Trophoblast cell (in vitro differentiated cells and primary cell): ENCODE data around the gene ART1.

Experiments
- DNase-seq, 2 donors: peaks; one replicate each; pipeline ENCODE4 v3.0.0-alpha.2; 2016
- H2AFZ ChIP-seq: 2 replicates; pipeline ENCODE4 v1.6.1; 2013; ENCODE audit warnings: low read length, moderate library complexity, mild to moderate bottlenecking; ENCODE audit not compliant: insufficient read depth, poor library complexity
- H2AK5ac ChIP-seq: 2 replicates; pipeline ENCODE4 v1.6.1; 2013; ENCODE audit warnings: mild to moderate bottlenecking, low read length
- H2BK120ac ChIP-seq: 2 replicates; pipeline ENCODE4 v1.6.1; 2013; ENCODE audit warnings: low read length, mild to moderate bottlenecking, moderate library complexity; ENCODE audit not compliant: insufficient read depth, poor library complexity
- H2BK12ac ChIP-seq: 2 replicates; pipeline ENCODE4 v1.6.1; 2013; ENCODE audit warnings: mild to moderate bottlenecking, low read length, moderate library complexity
- H2BK5ac ChIP-seq: 2 replicates; pipeline ENCODE4 v1.6.1; 2013; ENCODE audit warnings: low read length, low read depth, moderate library complexity, mild to moderate bottlenecking; ENCODE audit not compliant: poor library complexity
- H3K14ac ChIP-seq: 2 replicates; pipeline ENCODE4 v1.6.1; 2013; ENCODE audit warnings: mild to moderate bottlenecking, low read length
- H3K18ac ChIP-seq: 2 replicates; pipeline ENCODE4 v1.6.1; 2013; ENCODE audit warnings: mild to moderate bottlenecking, low read length
- H3K23ac ChIP-seq: 2 replicates; pipeline ENCODE4 v1.6.1; 2013; ENCODE audit warnings: low read length
- H3K27ac ChIP-seq: 2 replicates; pipeline ENCODE4 v1.5.1; 2013; ENCODE audit warnings: low read depth, mild to moderate bottlenecking, inconsistent platforms, low read length, moderate library complexity
- H3K27me3 ChIP-seq: 2 replicates; pipeline ENCODE4 v1.6.1; 2013; ENCODE audit warnings: inconsistent platforms, mild to moderate bottlenecking, low read length, moderate library complexity; ENCODE audit not compliant: insufficient read depth
- H3K36me3 ChIP-seq, 2 experiments: 1 replicate in 1 of 2; 2 replicates in 1 of 2; pipeline ENCODE4 v1.6.1; 2013; ENCODE audit warnings: low read length in 2 of 2, mild to moderate bottlenecking in 2 of 2, moderate library complexity in 1 of 2; ENCODE audit not compliant: insufficient read depth in 2 of 2, control insufficient read depth in 1 of 2
- H3K4ac ChIP-seq: 2 replicates; pipeline ENCODE4 v1.6.1; 2013; ENCODE audit warnings: low read depth, mild to moderate bottlenecking, low read length, moderate library complexity
- H3K4me1 ChIP-seq, 2 experiments: 1 replicate in 1 of 2; 2 replicates in 1 of 2; pipeline ENCODE4 v1.6.1; 2013; ENCODE audit warnings: low read length in 2 of 2, mild to moderate bottlenecking in 2 of 2, moderate library complexity in 1 of 2; ENCODE audit not compliant: insufficient read depth in 2 of 2, control insufficient read depth in 1 of 2
- H3K4me2 ChIP-seq: 2 replicates; pipeline ENCODE4 v1.6.1; 2013; ENCODE audit warnings: inconsistent platforms, mild to moderate bottlenecking, low read length, moderate library complexity
- H3K4me3 ChIP-seq: 2 replicates; pipeline ENCODE4 v1.5.1; 2013; ENCODE audit warnings: mild to moderate bottlenecking, low read depth, low read length, inconsistent platforms
- H3K79me1 ChIP-seq: one replicate; pipeline ENCODE4 v1.6.1; 2013; ENCODE audit warnings: low read length
- H3K79me2 ChIP-seq: 2 replicates; pipeline ENCODE4 v1.6.1; 2013; ENCODE audit warnings: low read length, mild to moderate bottlenecking; ENCODE audit not compliant: control insufficient read depth, insufficient read depth, poor library complexity
- H3K9ac ChIP-seq: 2 replicates; pipeline ENCODE4 v1.6.1; 2013; ENCODE audit warnings: mild to moderate bottlenecking, low read length
- H3K9me3 ChIP-seq: 2 replicates; pipeline ENCODE4 v1.6.1; 2013; ENCODE audit warnings: low read depth, mild to moderate bottlenecking, control low read depth, inconsistent platforms, low read length; ENCODE audit not compliant: insufficient read depth
- H4K12ac ChIP-seq: 2 replicates; pipeline ENCODE4 v1.6.1; 2013; ENCODE audit warnings: low read depth, mild to moderate bottlenecking, low read length, moderate library complexity
- H4K8ac ChIP-seq: 2 replicates; pipeline ENCODE4 v1.6.1; 2013; ENCODE audit warnings: low read depth, mild to moderate bottlenecking, low read length, moderate library complexity
- H4K91ac ChIP-seq: one replicate; pipeline ENCODE4 v1.6.1; 2013; ENCODE audit warnings: low read depth, mild to moderate bottlenecking, low read length, moderate library complexity
- WGBS: extraction: QIAGEN DNeasy Blood & Tissue Kit; methylation state at CpG from one replicate; pipeline ENCODE4 v1.1.7; 2013; ENCODE audit warnings: missing lambda C conversion rate; ENCODE audit not compliant: insufficient read length, insufficient coverage; ENCODE audit errors: extremely low coverage; 5-methylcytosine and 5-hydroxymethylcytosine counted together

ART1 gene

GRCh38 chr11:3616721-3617460 is 28.0 kb upstream of the ART1 start:
- H4K91ac ChIP-seq, result peak overlapping the region; percentile 79
- no peak overlapping the region for H4K12ac ChIP-seq
- H3K4ac ChIP-seq, result no peak overlapping the region
- H2BK12ac ChIP-seq, result peak overlapping the region; percentile 51
- no peak overlapping the region for H3K23ac ChIP-seq
- H2AK5ac ChIP-seq, result peak overlapping the region; percentile 44
- H2BK120ac ChIP-seq, result peak overlapping the region; percentile 44
- no peak overlapping the region for H3K4me3 ChIP-seq
- no peak for DNase-seq
- peak overlapping the region; percentile 19 for H3K14ac ChIP-seq
- peaks cover 20 to 29% of the 10 kb centered on the region in 2 experiments for H3K4me1 ChIP-seq
- peak overlapping the region; percentile 11 for H3K27ac ChIP-seq
- peaks cover 17% of the 10 kb centered on the region for H3K79me1 ChIP-seq
- no peak overlapping the region for H4K8ac ChIP-seq
- no peak overlapping the region for H3K4me2 ChIP-seq
- no peaks in the 10 kb centered on the region for H3K27me3 ChIP-seq
- peaks cover 4% of the 10 kb centered on the region for H3K9me3 ChIP-seq
- no CpG with 5 or more reads among the region's 25 CpGs for WGBS
- no peak overlapping the region for H2BK5ac ChIP-seq
- no peaks in the 10 kb centered on the region for H3K36me3 ChIP-seq
- H2AFZ ChIP-seq, result no peak overlapping the region
- no peak overlapping the region for H3K18ac ChIP-seq
- no peaks in the 10 kb centered on the region for H3K79me2 ChIP-seq
- H3K9ac ChIP-seq, result no peak overlapping the region

- Histone ChIP-seq H3K4me1 (peaks cover 20 to 29% of the 10 kb centered on the region in 2 experiments), H4K8ac (peak overlapping the region; percentile 61), H3K36me3 (no peaks in the 10 kb centered on the region), H3K79me1 (peaks cover 17% of the 10 kb centered on the region), H3K23ac (no peak overlapping the region), H3K4ac (no peak overlapping the region), H3K9ac (no peak overlapping the region), H4K12ac (no peak overlapping the region), H2AFZ (no peak overlapping the region), H3K79me2 (no peaks in the 10 kb centered on the region), H3K14ac (peak overlapping the region; percentile 21), H2BK12ac (peak overlapping the region; percentile 83), H3K27me3 (no peaks in the 10 kb centered on the region), H3K27ac (peak overlapping the region; percentile 61), H2BK5ac (no peak overlapping the region), H4K91ac (peak overlapping the region; percentile 80), H2BK120ac (peak overlapping the region; percentile 61), H3K9me3 (peaks cover 4% of the 10 kb centered on the region), H3K18ac (peak overlapping the region; percentile 51), H2AK5ac (no peak overlapping the region), H3K4me2 (peak overlapping the region; percentile 9), H3K4me3 (no peak overlapping the region)
- peak; percentile 58 to 65 for DNase-seq
- WGBS, result no CpG with 5 or more reads among the region's 8 CpGs
Observed at GRCh38 chr11:3617990-3618389, 26.9 kb upstream of the ART1 start.

- Histone ChIP-seq H3K9me3 (peaks cover 3% of the 10 kb centered on the region), H3K4me3 (no peak overlapping the region), H2BK120ac (no peak overlapping the region), H4K91ac (no peak overlapping the region), H2BK5ac (no peak overlapping the region), H3K9ac (no peak overlapping the region), H3K23ac (no peak overlapping the region), H3K36me3 (no peaks in the 10 kb centered on the region), H3K79me2 (no peaks in the 10 kb centered on the region), H2BK12ac (no peak overlapping the region), H4K8ac (no peak overlapping the region), H3K27me3 (no peaks in the 10 kb centered on the region), H3K4ac (no peak overlapping the region), H3K79me1 (peaks cover 6% of the 10 kb centered on the region), H2AK5ac (no peak overlapping the region), H3K14ac (no peak overlapping the region), H3K4me2 (no peak overlapping the region), H3K18ac (no peak overlapping the region), H4K12ac (no peak overlapping the region), H2AFZ (no peak overlapping the region), H3K4me1 (peaks cover 10% of the 10 kb centered on the region in 2 experiments), H3K27ac (no peak overlapping the region)
- no CpG with 5 or more reads among the region's 4 CpGs for WGBS
- no peak for DNase-seq
Observed at GRCh38 chr11:3622521-3622920, 22.4 kb upstream of the ART1 start.

- H3K36me3 ChIP-seq, result no peaks in the 10 kb centered on the region
- H3K4me1 ChIP-seq, result peaks cover 4% of the 10 kb centered on the region in 2 experiments
- H3K79me1 ChIP-seq, result peaks cover 4% of the 10 kb centered on the region
- no peak overlapping the region for H2AFZ ChIP-seq
- no peaks in the 10 kb centered on the region for H3K27me3 ChIP-seq
- no peak overlapping the region for H3K18ac ChIP-seq
- no peak overlapping the region for H4K91ac ChIP-seq
- H3K14ac ChIP-seq, result no peak overlapping the region
- H3K9me3 ChIP-seq, result peaks cover 3% of the 10 kb centered on the region
- H3K79me2 ChIP-seq, result no peaks in the 10 kb centered on the region
- H2BK120ac ChIP-seq, result no peak overlapping the region
- no peak overlapping the region for H4K8ac ChIP-seq
- no peak overlapping the region for H2AK5ac ChIP-seq
- DNase-seq, result no peak
- no peak overlapping the region for H2BK12ac ChIP-seq
- no peak overlapping the region for H2BK5ac ChIP-seq
- H3K27ac ChIP-seq, result no peak overlapping the region
- no peak overlapping the region for H3K4me2 ChIP-seq
- no peak overlapping the region for H3K4ac ChIP-seq
- H4K12ac ChIP-seq, result no peak overlapping the region
- no peak overlapping the region for H3K23ac ChIP-seq
- WGBS, result no CpG with 5 or more reads among the region's 5 CpGs
- H3K9ac ChIP-seq, result no peak overlapping the region
- no peak overlapping the region for H3K4me3 ChIP-seq
Observed at GRCh38 chr11:3623121-3623520, 21.8 kb upstream of the ART1 start.
